Breast epithelium (tissue), 3 donors: Measurements from ENCODE around the gene HAPSTR1.

Experiments
- CTCF ChIP-seq, 3 donors: fragments of 450-650 bp; IDR thresholded peaks; one replicate each; pipeline ENCODE4 v1.5.1; 2016 to 2017; ENCODE audit warnings: antibody characterized with exemption in 3 of 3, mild to moderate bottlenecking in 3 of 3, moderate library complexity in 3 of 3
- POLR2A ChIP-seq: fragments of 450-650 bp; IDR thresholded peaks from one replicate; pipeline ENCODE4 v1.6.1; 2016; ENCODE audit warnings: antibody characterized with exemption, mild to moderate bottlenecking, moderate library complexity

- TF ChIP-seq CTCF (IDR thresholded peaks at IDR 0.05) (no peak), POLR2A (no peak)
Measured at GRCh38 chr16:9096416-9096952, 5.0 kb downstream of the HAPSTR1 start.
